ENCODE results near the gene TIMELESS. TPM values are rescaled to one million over a fixed set of nuclear protein-coding genes. Genes with fewer than 3 reads are reported as not detected.

The TIMELESS gene
- total RNA-seq, 1 donor from 2014 or later, result 10.6 TPM

DNA sequence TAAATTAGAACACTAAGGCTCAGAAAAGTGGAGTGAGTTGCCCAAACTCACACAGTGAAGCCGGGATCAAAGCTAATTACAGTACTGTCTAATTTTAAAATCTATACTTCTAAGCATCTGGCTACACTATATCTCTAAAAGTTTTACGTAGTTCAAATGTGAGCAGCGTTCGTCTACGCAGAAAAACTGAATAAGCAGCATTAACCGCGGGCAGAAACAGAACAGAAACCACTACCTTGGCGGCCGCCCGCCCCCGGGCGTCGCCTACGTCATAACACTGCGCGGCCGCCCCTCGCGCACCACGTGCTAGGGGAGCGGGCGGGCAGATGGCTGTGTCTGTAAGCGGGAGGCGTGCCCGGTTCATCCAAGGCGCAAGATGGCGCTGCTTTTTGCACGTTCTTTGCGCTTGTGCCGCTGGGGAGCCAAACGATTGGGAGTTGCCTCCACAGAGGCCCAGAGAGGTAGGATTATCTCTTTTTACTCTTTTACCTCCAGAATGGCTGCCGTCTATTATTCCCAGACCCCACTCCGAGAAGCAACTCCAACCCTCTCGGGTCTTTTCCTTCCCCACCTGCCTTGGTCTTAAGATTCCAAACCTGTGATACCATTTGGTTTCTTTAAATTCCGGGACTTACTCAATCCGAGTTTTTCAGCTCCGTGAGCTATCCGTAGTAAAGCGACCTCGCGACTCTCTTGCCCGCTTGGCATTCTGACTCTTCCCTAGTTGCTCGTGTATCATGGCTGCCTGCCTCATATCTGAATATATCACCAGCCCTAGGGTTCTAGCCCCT is 19.2 kb upstream of the TIMELESS start, which contains the start of gene SPRYD4:
SPRYD4 (plus strand) TSS at position 363 of the 791 bp plus-strand sequence; CDS start at position 377, 14 bp downstream.
- DNase-seq (peak; percentile 95), ATAC-seq (peak; percentile 98 to 99)
- Histone ChIP-seq H3K27ac (peak within 1 kb of the TSS; percentile 91), H3K4me3 (peak within 1 kb of the TSS; percentile 89), H3K9me3 (no peaks in the 10 kb centered on the region), H3K27me3 (ENCODE audit: low read depth) (no peaks in the 10 kb centered on the region), H3K36me3 (peaks cover 7% of the 10 kb centered on the region), H3K4me1 (peaks cover 30% of the 10 kb centered on the region)
- intact Hi-C loops (cut with DNase I), result no loop called here
- peak; percentile 33 for TF ChIP-seq CTCF (IDR thresholded peaks at IDR 0.05)

- intact Hi-C loops (cut with DNase I), result no loop called here
- H3K9me3 ChIP-seq, result no peaks in the 10 kb centered on the region
- no peak overlapping the region for H3K27ac ChIP-seq
- no peak overlapping the region for H3K4me3 ChIP-seq
- H3K4me1 ChIP-seq, result peaks cover 8% of the 10 kb centered on the region
- ATAC-seq (no peak), DNase-seq (no peak)
- no peak for TF ChIP-seq CTCF (IDR thresholded peaks at IDR 0.05)
- no peaks in the 10 kb centered on the region for H3K36me3 ChIP-seq
- H3K27me3 ChIP-seq (ENCODE audit: low read depth), result no peaks in the 10 kb centered on the region
Observed at GRCh38 chr12:56462565-56462964, 13.3 kb upstream of the TIMELESS start.

- no peak overlapping the region for H3K27ac ChIP-seq
- no peak for DNase-seq
- no peaks in the 10 kb centered on the region for H3K36me3 ChIP-seq
- no peak for ATAC-seq
- H3K9me3 ChIP-seq, result no peaks in the 10 kb centered on the region
- intact Hi-C loops (cut with DNase I), result no loop called here
- TF ChIP-seq CTCF (IDR thresholded peaks at IDR 0.05), result no peak
- no peak overlapping the region for H3K4me3 ChIP-seq
- H3K27me3 ChIP-seq (ENCODE audit: low read depth), result no peaks in the 10 kb centered on the region
- H3K4me1 ChIP-seq, result peaks cover 6% of the 10 kb centered on the region
Observed at GRCh38 chr12:56461235-56462159, 12.3 kb upstream of the TIMELESS start.

DNA sequence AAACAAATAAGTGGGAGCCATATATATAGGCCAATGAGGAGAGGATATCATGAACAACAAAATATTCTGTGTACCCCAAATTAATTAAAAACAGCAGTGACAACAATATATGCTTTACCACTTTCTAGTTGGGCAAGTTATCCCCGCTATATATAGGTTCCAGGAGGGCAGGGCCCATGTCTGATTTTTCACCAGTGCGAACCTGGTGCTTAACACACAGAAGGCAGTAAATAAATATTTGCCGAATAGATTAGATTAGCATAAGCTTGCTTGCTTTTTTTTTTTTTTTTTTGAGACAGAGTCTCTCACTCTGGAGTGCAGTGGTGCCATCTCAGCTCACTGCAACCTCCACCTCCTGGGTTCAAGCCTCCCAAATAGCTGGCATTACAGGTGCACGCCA is 8.6 kb upstream of the TIMELESS start:
- no peak for ATAC-seq
- H3K4me3 ChIP-seq, result no peak overlapping the region
- intact Hi-C loops (cut with DNase I), result no loop called here
- H3K36me3 ChIP-seq, result no peaks in the 10 kb centered on the region
- DNase-seq, result no peak
- no peak overlapping the region for H3K27ac ChIP-seq
- H3K4me1 ChIP-seq, result no peaks in the 10 kb centered on the region
- H3K9me3 ChIP-seq, result no peaks in the 10 kb centered on the region
- TF ChIP-seq CTCF (IDR thresholded peaks at IDR 0.05), result no peak
- no peaks in the 10 kb centered on the region for H3K27me3 ChIP-seq (ENCODE audit: low read depth)

DNA sequence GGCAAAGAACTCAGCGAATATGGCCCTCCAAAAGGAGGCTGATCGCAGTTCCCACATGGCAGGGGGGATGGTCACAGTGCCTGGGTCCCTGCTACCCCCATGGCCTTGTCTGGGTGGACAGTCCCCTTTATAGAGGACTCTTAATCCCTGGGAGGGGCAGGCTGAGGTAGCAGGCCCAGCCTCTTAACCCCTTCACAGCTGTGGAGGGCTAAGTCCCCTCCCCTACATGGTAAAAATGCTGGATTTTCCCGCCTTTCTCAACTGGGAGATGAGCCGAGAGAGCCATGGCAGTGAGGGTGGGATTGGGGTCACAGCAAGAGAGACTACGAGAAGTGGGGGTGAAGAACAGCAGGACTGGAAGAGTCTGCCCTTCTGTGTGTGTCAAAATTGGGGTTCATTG is 5.3 kb upstream of the TIMELESS start, which contains the start of gene MIP:
MIP (minus strand) TSS at position 101 of the 400 bp plus-strand sequence; CDS start at position 57, 44 bp downstream.
- Histone ChIP-seq H3K9me3 (no peaks in the 10 kb centered on the region), H3K27me3 (ENCODE audit: low read depth) (no peaks in the 10 kb centered on the region)

More for the DNA sequence above, 5.3 kb upstream of the TIMELESS start, which contains the start of gene MIP:
- intact Hi-C loops (cut with DNase I), result no loop called here
- H3K36me3 ChIP-seq, result no peaks in the 10 kb centered on the region
- no peak for ATAC-seq
- DNase-seq, result no peak
- H3K4me1 ChIP-seq, result peaks cover 5% of the 10 kb centered on the region
- H3K4me3 ChIP-seq, result no peak within 1 kb of the TSS
- H3K27ac ChIP-seq, result no peak within 1 kb of the TSS
- no peak for TF ChIP-seq CTCF (IDR thresholded peaks at IDR 0.05)
